B cell (primary cell): Measurements from ENCODE around the gene STARD4. TPM values are rescaled to one million over a fixed set of nuclear protein-coding genes. Genes with fewer than 3 reads are reported as not detected.

ENCODE experiments used
- ATAC-seq: fragments of 200-7000 bp; cut with Tn5 transposase; one replicate; pipeline ENCODE4 v1.10.0; 2021; ENCODE audit warnings: low read depth, mild to moderate bottlenecking, moderate number of reproducible peaks, moderate library complexity
- CTCF ChIA-PET: fragments of 350-600 bp; sonication (Branson Sonifier 250); formaldehyde crosslinking; loops from one replicate; lab custom pipeline; 2021; ENCODE audit warnings: antibody characterized with exemption, inconsistent platforms; lab: Charles Lee
- POLR2A ChIA-PET: fragments of 350-600 bp; sonication (Branson Sonifier 250); formaldehyde crosslinking; loops from one replicate; lab custom pipeline; 2021; ENCODE audit warnings: antibody characterized with exemption; lab: Charles Lee
- DNase-seq: peaks from one replicate; pipeline ENCODE4 v3.0.0; 2013
- H2AFZ ChIP-seq: 2 replicates; pipeline ENCODE4 v1.6.1; 2012; ENCODE audit warnings: mild to moderate bottlenecking, low read depth, low read length; ENCODE audit not compliant: insufficient read depth, poor library complexity, severe bottlenecking
- H3K27ac ChIP-seq, 2 donors: 1 replicate in 1 of 2; 2 replicates in 1 of 2; pipeline ENCODE4 v1.5.1; 2012 to 2013; ENCODE audit warnings: low read length in 2 of 2, mild to moderate bottlenecking in 2 of 2, moderate library complexity in 1 of 2
- H3K27me3 ChIP-seq, 4 experiments: fragments of 200-600 bp in 1 of 4; sonication (generic) in 1 of 4; replicated peaks in 1 of 4; 1 replicate in 2 of 4; 2 replicates in 2 of 4; pipeline versions ENCODE4 v1.6.1 to v1.7.0; 2013 to 2016; ENCODE audit warnings: low read length in 3 of 4, mild to moderate bottlenecking in 2 of 4, mixed read lengths in 1 of 4, moderate library complexity in 1 of 4; ENCODE audit not compliant: insufficient read depth in 4 of 4, control insufficient read depth in 3 of 4; ENCODE audit errors: control extremely low read depth in 1 of 4
- H3K36me3 ChIP-seq, 2 experiments: replicated peaks in 1 of 2; 1 replicate in 1 of 2; 2 replicates in 1 of 2; pipeline versions ENCODE4 v1.6.1 to v1.7.1; 2013; ENCODE audit warnings: low read length in 1 of 2; ENCODE audit not compliant: insufficient read depth in 2 of 2, control insufficient read depth in 1 of 2; ENCODE audit errors: control extremely low read depth in 1 of 2, extremely low read depth in 1 of 2
- H3K4me1 ChIP-seq, 2 donors: fragments of 200-600 bp in 1 of 2; sonication (generic) in 1 of 2; 1 replicate in 1 of 2; 2 replicates in 1 of 2; pipeline versions ENCODE4 v1.5.1 to v1.6.1; 2013 to 2017; ENCODE audit warnings: low read length in 2 of 2; ENCODE audit not compliant: control insufficient read depth in 2 of 2, insufficient read depth in 2 of 2
- H3K4me2 ChIP-seq: replicated peaks from 2 replicates; pipeline ENCODE3; 2012; ENCODE audit warnings: mild to moderate bottlenecking, low read depth, low read length; ENCODE audit not compliant: poor library complexity, severe bottlenecking
- H3K4me3 ChIP-seq, 5 experiments: fragments of 200-600 bp in 1 of 5; sonication (generic) in 1 of 5; 1 replicate in 3 of 5; 2 replicates in 2 of 5; pipeline versions ENCODE4 v1.5.1 to v1.7.0; 2011 to 2016; ENCODE audit warnings: low read length in 4 of 5, mild to moderate bottlenecking in 4 of 5, low read depth in 2 of 5, control low read depth in 1 of 5, moderate library complexity in 1 of 5; ENCODE audit not compliant: insufficient read depth in 1 of 5; ENCODE audit errors: control extremely low read depth in 1 of 5, extremely low read depth in 1 of 5
- H3K79me2 ChIP-seq: fragments of 200-600 bp; sonication (generic); one replicate; pipeline ENCODE4 v1.6.0; 2016; ENCODE audit warnings: low read length; ENCODE audit not compliant: control insufficient read depth, insufficient read depth
- H3K9ac ChIP-seq: fragments of 200-600 bp; sonication (generic); 2 replicates; pipeline ENCODE4 v1.6.1; 2017; ENCODE audit warnings: mild to moderate bottlenecking, low read length, moderate library complexity
- H3K9me3 ChIP-seq, 3 donors: one replicate each; pipeline versions ENCODE4 v1.6.1 to v1.7.1; 2013; ENCODE audit warnings: low read length in 2 of 3; ENCODE audit not compliant: control insufficient read depth in 2 of 3, insufficient read depth in 1 of 3; ENCODE audit errors: control extremely low read depth in 1 of 3
- H4K20me1 ChIP-seq: 2 replicates; pipeline ENCODE4 v1.6.0; 2012; ENCODE audit warnings: mild to moderate bottlenecking, low read length; ENCODE audit not compliant: insufficient read depth, control insufficient read depth, poor library complexity, severe bottlenecking
- H3K27ac Mint-ChIP-seq: one replicate; pipeline ENCODE4 v1.8.0; 2021; ENCODE audit warnings: mixed read lengths
- H3K27me3 Mint-ChIP-seq: one replicate; pipeline ENCODE4 v1.8.0; 2021; ENCODE audit warnings: mixed read lengths
- H3K4me1 Mint-ChIP-seq: one replicate; pipeline ENCODE4 v1.8.0; 2021; ENCODE audit warnings: mixed read lengths
- H3K4me3 Mint-ChIP-seq: one replicate; pipeline ENCODE4 v1.8.0; 2021; ENCODE audit warnings: mixed read lengths
- H3K9me3 Mint-ChIP-seq: one replicate; pipeline ENCODE4 v1.8.0; 2022; ENCODE audit warnings: mixed read lengths; ENCODE audit not compliant: insufficient read depth
- EZH2 ChIP-seq: IDR thresholded peaks from 2 replicates; pipeline ENCODE4 v1.6.1; 2012; ENCODE audit warnings: borderline replicate concordance, low read depth, mild to moderate bottlenecking, moderate library complexity, low read length; ENCODE audit not compliant: insufficient read depth, poor library complexity, severe bottlenecking
- WGBS: methylation state at CpG from one replicate; pipeline ENCODE4 v1.1.5; 2013; ENCODE audit warnings: missing lambda C conversion rate; ENCODE audit not compliant: insufficient coverage; 5-methylcytosine and 5-hydroxymethylcytosine counted together
- intact Hi-C: fragments of 100-400 bp; cut with micrococcal nuclease; formaldehyde crosslinking; loops from one replicate; pipeline ENCODE4 v1.10.0; 2022
- polyA plus RNA-seq: library from polyadenylated mRNA; depleted of rRNA; stranded (reverse); fragments of >200 nt; gene quantifications from 2 replicates; pipeline ENCODE4 v1.2.3, GENCODE V29; 2012
- total RNA-seq, 2 donors: library from RNA; stranded (reverse); fragments of 120-200 nt in 1 of 2; gene quantifications; 1 replicate in 1 of 2; 2 replicates in 1 of 2; pipeline versions ENCODE4 v1.2.3 to v1.2.4, GENCODE V29; 2013 to 2022
- TF ChIP-seq, protein P1 (sequence below): fragments of 200-600 bp; IDR thresholded peaks from one replicate; pipeline ENCODE4 v1.8.0; 2022; ENCODE audit warnings: antibody characterized with exemption, mild to moderate bottlenecking

The STARD4 gene
- total and polyA plus RNA-seq, 2 donors (not counting 1 experiment from before 2014, with no cell fraction given) = 7.6 to 31.1 TPM

- ATAC-seq (no peak), DNase-seq (no peak)
- TF ChIP-seq, protein P1, sequence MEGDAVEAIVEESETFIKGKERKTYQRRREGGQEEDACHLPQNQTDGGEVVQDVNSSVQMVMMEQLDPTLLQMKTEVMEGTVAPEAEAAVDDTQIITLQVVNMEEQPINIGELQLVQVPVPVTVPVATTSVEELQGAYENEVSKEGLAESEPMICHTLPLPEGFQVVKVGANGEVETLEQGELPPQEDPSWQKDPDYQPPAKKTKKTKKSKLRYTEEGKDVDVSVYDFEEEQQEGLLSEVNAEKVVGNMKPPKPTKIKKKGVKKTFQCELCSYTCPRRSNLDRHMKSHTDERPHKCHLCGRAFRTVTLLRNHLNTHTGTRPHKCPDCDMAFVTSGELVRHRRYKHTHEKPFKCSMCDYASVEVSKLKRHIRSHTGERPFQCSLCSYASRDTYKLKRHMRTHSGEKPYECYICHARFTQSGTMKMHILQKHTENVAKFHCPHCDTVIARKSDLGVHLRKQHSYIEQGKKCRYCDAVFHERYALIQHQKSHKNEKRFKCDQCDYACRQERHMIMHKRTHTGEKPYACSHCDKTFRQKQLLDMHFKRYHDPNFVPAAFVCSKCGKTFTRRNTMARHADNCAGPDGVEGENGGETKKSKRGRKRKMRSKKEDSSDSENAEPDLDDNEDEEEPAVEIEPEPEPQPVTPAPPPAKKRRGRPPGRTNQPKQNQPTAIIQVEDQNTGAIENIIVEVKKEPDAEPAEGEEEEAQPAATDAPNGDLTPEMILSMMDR = no peak
- TF ChIP-seq EZH2 = no peak
- Histone ChIP-seq H3K9me3 (no peaks in the 10 kb centered on the region), H3K4me2 (no peak overlapping the region), H3K9ac (no peak overlapping the region), H3K4me3 (no peak overlapping the region), H3K27me3 (no peaks in the 10 kb centered on the region), H3K79me2 (no peaks in the 10 kb centered on the region), H2AFZ (no peak overlapping the region), H4K20me1 (no peaks in the 10 kb centered on the region), H3K36me3 (no peaks in the 10 kb centered on the region), H3K4me1 (no peaks in the 10 kb centered on the region), H3K27ac (no peak overlapping the region)
- Mint-ChIP-seq H3K27me3 (peaks cover 22% of the 10 kb centered on the region), H3K4me1 (no peaks in the 10 kb centered on the region), H3K4me3 (no peak overlapping the region), H3K9me3 (peaks cover 4% of the 10 kb centered on the region), H3K27ac (no peak overlapping the region)
- ChIA-PET POLR2A (no interaction called here), CTCF (interaction anchor here (2.2 kb wide), 1 partner anchor 9 kb away, joined by 5 read pairs; no protein-coding TSS in a partner anchor)
- intact Hi-C loops = no loop called here
Measured at GRCh38 chr5:111559680-111560079, 47.3 kb upstream of the STARD4 start.

DNA sequence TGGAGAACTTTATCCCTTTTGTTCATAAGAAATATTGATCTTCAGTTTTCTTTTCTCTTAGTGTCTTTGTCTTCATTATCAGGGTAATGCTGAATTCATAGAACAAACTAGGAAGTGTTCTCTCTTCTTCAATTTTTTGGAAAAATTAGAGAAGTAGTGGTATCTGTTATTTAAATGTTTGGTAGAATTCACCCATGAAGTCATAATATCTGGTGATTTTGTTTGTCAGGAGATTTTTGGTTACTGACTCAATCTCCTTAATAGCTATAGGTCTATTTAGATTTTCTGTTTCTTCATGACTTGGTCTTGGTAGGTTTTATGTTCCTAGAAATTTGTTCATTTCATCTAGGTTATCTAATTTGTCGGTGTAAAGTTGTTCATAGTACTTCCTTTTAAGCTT, 45.4 kb upstream of the STARD4 start:
- H3K4me2 ChIP-seq = no peak overlapping the region
- no peaks in the 10 kb centered on the region for H3K4me1 ChIP-seq
- ATAC-seq (no peak), DNase-seq (no peak)
- no peak overlapping the region for H3K4me3 ChIP-seq
- no CpG with 5 or more reads among the region's 1 CpG for WGBS
- H3K27me3 Mint-ChIP-seq = peaks cover 18% of the 10 kb centered on the region
- H3K4me1 Mint-ChIP-seq = no peaks in the 10 kb centered on the region
- H3K4me3 Mint-ChIP-seq = no peak overlapping the region
- intact Hi-C loops = no loop called here
- H2AFZ ChIP-seq = no peak overlapping the region
- no peaks in the 10 kb centered on the region for H4K20me1 ChIP-seq
- ChIA-PET CTCF (interaction anchor here (1.2 kb wide), 1 partner anchor 10 kb away, joined by 3 read pairs; no protein-coding TSS in a partner anchor), POLR2A (no interaction called here)
- no peak overlapping the region for H3K27ac Mint-ChIP-seq
- TF ChIP-seq, protein P1 = no peak
- TF ChIP-seq EZH2 = no peak
- H3K27ac ChIP-seq = no peak overlapping the region
- H3K27me3 ChIP-seq = no peaks in the 10 kb centered on the region
- H3K36me3 ChIP-seq = no peaks in the 10 kb centered on the region
- no peak overlapping the region for H3K9ac ChIP-seq
- H3K79me2 ChIP-seq = no peaks in the 10 kb centered on the region
- no peaks in the 10 kb centered on the region for H3K9me3 ChIP-seq
- peaks cover 4% of the 10 kb centered on the region for H3K9me3 Mint-ChIP-seq
